Measurements from ENCODE around the gene RRP36.

The RRP36 gene

GRCh38 chr6:43074847-43075669 lies 53.6 kb downstream of the RRP36 start:
- DNase-seq: peak; percentile 61

- peak; percentile 72 for DNase-seq
Observed at GRCh38 chr6:43075670-43076463, 54.4 kb downstream of the RRP36 start, which contains the start of gene PTK7. TSS of gene PTK7 (plus strand) at chr6:43076314. CDS start at chr6:43076489, 175 bp downstream.

- DNase-seq: peak; percentile 67
Observed at GRCh38 chr6:43076464-43077332, 55.3 kb downstream of the RRP36 start.

GRCh38 chr6:43077333-43077809 lies 55.9 kb downstream of the RRP36 start:
- DNase-seq: no peak

- DNase-seq: peak; percentile 60
Observed at GRCh38 chr6:43077981-43078511, 56.6 kb downstream of the RRP36 start.

GRCh38 chr6:43078691-43079090 lies 57.3 kb downstream of the RRP36 start:
- DNase-seq: peak; percentile 90
